HCT116 (cell line): ENCODE results near the gene CRTC3. TPM values are rescaled to one million over a fixed set of nuclear protein-coding genes. Genes with fewer than 3 reads are reported as not detected.

Source experiments
- ATAC-seq: fragments of 200-7000 bp; cut with Tn5 transposase; 2 replicates; pipeline ENCODE4 v1.9.1; 2020; ENCODE audit warnings: mild to moderate bottlenecking, moderate library complexity
- BruUV-seq: library from RNA; stranded (reverse); fragments of 400-500 nt; replicated peaks from 2 replicates; lab custom pipeline; 2021; lab: Mats Ljungman, UMichigan
- CTCF ChIA-PET: fragments of 300-600 bp; sonication (Branson Sonifier 250); formaldehyde crosslinking; loops from one replicate; lab custom pipeline; 2021; ENCODE audit warnings: antibody characterized with exemption; lab: Charles Lee
- POLR2A ChIA-PET: fragments of 300-600, 350-600 bp; sonication (Branson Sonifier 250); formaldehyde crosslinking; loops from one replicate; lab custom pipeline; 2021; ENCODE audit warnings: antibody characterized with exemption; lab: Charles Lee
- RAD21 ChIA-PET, 2 experiments: fragments of 300-600 bp; sonication (Branson Sonifier 250); formaldehyde crosslinking; loops; one replicate each; lab custom pipeline; 2023; ENCODE audit warnings: low total read pairs in 2 of 2; ENCODE audit not compliant: uncharacterized antibody in 2 of 2, unreplicated experiment in 2 of 2, low non-redundant PET in 1 of 2; lab: Charles Lee
- DNase-seq: peaks from one replicate; pipeline ENCODE4 v3.0.0-alpha.2; 2010; ENCODE audit warnings: low read depth, low spot score
- H2AFZ ChIP-seq: fragments of 200-600 bp; shearing (Covaris generic), sonication (generic); 2 replicates; pipeline ENCODE4 v1.6.1; 2017; ENCODE audit warnings: low read depth, mixed run types, mixed read lengths, antibody characterized with exemption, low read length; ENCODE audit not compliant: poor library complexity, severe bottlenecking
- H3K27ac ChIP-seq: 2 replicates; pipeline ENCODE4 v1.5.1; 2012; ENCODE audit warnings: low read depth, low read length
- H3K27me3 ChIP-seq: fragments of 200-600 bp; sonication (generic); 2 replicates; pipeline ENCODE4 v1.6.1; 2016; ENCODE audit warnings: mixed run types, low read length, mixed read lengths; ENCODE audit not compliant: insufficient read depth
- H3K36me3 ChIP-seq, 2 experiments: fragments of 200-500 bp in 1 of 2; fragments of 200-600 bp in 1 of 2; sonication (Bioruptor generic) in 1 of 2; sonication (generic) in 1 of 2; 2 replicates each; pipeline versions ENCODE4 v1.5.1 to v1.6.1; 2014 to 2016; ENCODE audit warnings: low read length in 2 of 2, inconsistent platforms in 1 of 2, mixed read lengths in 1 of 2, mixed run types in 1 of 2; ENCODE audit not compliant: insufficient read depth in 2 of 2, control insufficient read depth in 1 of 2
- H3K4me1 ChIP-seq, 2 experiments: fragments of 200-600 bp in 1 of 2; sonication (generic) in 1 of 2; 2 replicates each; pipeline versions ENCODE4 v1.5.1 to v1.6.1; 2012 to 2017; ENCODE audit warnings: low read length in 2 of 2, inconsistent platforms in 1 of 2, mild to moderate bottlenecking in 1 of 2, mixed read lengths in 1 of 2, mixed run types in 1 of 2, moderate library complexity in 1 of 2; ENCODE audit not compliant: insufficient read depth in 2 of 2, control insufficient read depth in 1 of 2
- H3K4me2 ChIP-seq: fragments of 200-600 bp; sonication (generic); 2 replicates; pipeline ENCODE4 v1.6.1; 2017; ENCODE audit warnings: mixed run types, low read length, mixed read lengths
- H3K4me3 ChIP-seq, 2 experiments: fragments of 200-600 bp in 1 of 2; sonication (generic) in 1 of 2; replicated peaks in 1 of 2; 2 replicates each; pipeline ENCODE4 v1.5.1; 2011 to 2016; ENCODE audit warnings: low read length in 2 of 2, control low read depth in 1 of 2, low read depth in 1 of 2, mild to moderate bottlenecking in 1 of 2, mixed read lengths in 1 of 2, mixed run types in 1 of 2
- H3K79me2 ChIP-seq: fragments of 200-600 bp; sonication (generic); 2 replicates; pipeline ENCODE4 v1.6.1; 2017; ENCODE audit warnings: mild to moderate bottlenecking, mixed run types, low read length, moderate library complexity, mixed read lengths; ENCODE audit not compliant: insufficient read depth
- H3K9ac ChIP-seq: fragments of 200-600 bp; sonication (generic); 2 replicates; pipeline ENCODE4 v1.6.1; 2016; ENCODE audit warnings: low read length, mixed read lengths
- H3K9me2 ChIP-seq: fragments of 200-600 bp; sonication (generic), shearing (Covaris generic); 2 replicates; pipeline ENCODE4 v1.6.1; 2017; ENCODE audit warnings: mixed run types, mild to moderate bottlenecking, moderate library complexity; ENCODE audit not compliant: insufficient read depth
- H3K9me3 ChIP-seq, 2 experiments: fragments of 200-500 bp in 1 of 2; fragments of 200-600 bp in 1 of 2; sonication (Bioruptor generic) in 1 of 2; sonication (generic) in 1 of 2; 2 replicates each; pipeline ENCODE4 v1.6.1; 2014 to 2017; ENCODE audit warnings: low read length in 2 of 2, mixed read lengths in 2 of 2, inconsistent platforms in 1 of 2, low read depth in 1 of 2, mild to moderate bottlenecking in 1 of 2, mixed run types in 1 of 2, moderate library complexity in 1 of 2; ENCODE audit not compliant: control insufficient read depth in 1 of 2, insufficient read depth in 1 of 2
- H4K20me1 ChIP-seq: fragments of 200-600 bp; sonication (generic), shearing (Covaris generic); 2 replicates; pipeline ENCODE4 v1.6.1; 2017; ENCODE audit warnings: mixed run types, mild to moderate bottlenecking, moderate library complexity; ENCODE audit not compliant: insufficient read depth
- CEBPB ChIP-seq: IDR thresholded peaks from 2 replicates; pipeline ENCODE4 v1.6.1; 2012; ENCODE audit warnings: low read depth
- CTCF ChIP-seq, 3 experiments: fragments of 200-600 bp in 1 of 3; sonication (generic) in 1 of 3; IDR thresholded peaks in 2 of 3; conservative IDR thresholded peaks in 1 of 3; 2 replicates each; pipeline ENCODE4 v1.5.1; 2012 to 2017; ENCODE audit warnings: low read depth in 2 of 3, low read length in 2 of 3, antibody characterized with exemption in 1 of 3, borderline replicate concordance in 1 of 3, control low read depth in 1 of 3, mild to moderate bottlenecking in 1 of 3, mixed read lengths in 1 of 3, mixed run types in 1 of 3, moderate library complexity in 1 of 3; ENCODE audit not compliant: insufficient read depth in 1 of 3
- EGR1 ChIP-seq: IDR thresholded peaks from 2 replicates; pipeline ENCODE4 v1.6.1; 2012; ENCODE audit warnings: low read depth
- EZH2phosphoT487 ChIP-seq: fragments of 200-600 bp; IDR thresholded peaks from 2 replicates; pipeline ENCODE4 v1.6.1; 2018; ENCODE audit warnings: antibody characterized with exemption, borderline replicate concordance
- FOSL1 ChIP-seq: IDR thresholded peaks from 2 replicates; pipeline ENCODE4 v1.6.1; 2012; ENCODE audit warnings: low read depth
- POLR2AphosphoS5 ChIP-seq: IDR thresholded peaks from 2 replicates; pipeline ENCODE4 v1.6.1; 2011; ENCODE audit warnings: mild to moderate bottlenecking, low read depth, low read length, moderate library complexity
- SRF ChIP-seq: IDR thresholded peaks from 2 replicates; pipeline ENCODE4 v1.6.1; 2012; ENCODE audit warnings: low read depth
- TCF7L2 ChIP-seq: IDR thresholded peaks from 2 replicates; pipeline ENCODE4 v1.7.0; 2011; ENCODE audit warnings: borderline replicate concordance, inconsistent platforms; ENCODE audit not compliant: insufficient read depth, insufficient read length; ENCODE audit errors: extremely low read depth
- YY1 ChIP-seq: IDR thresholded peaks from 2 replicates; pipeline ENCODE4 v1.6.1; 2011; ENCODE audit warnings: low read length, low read depth, moderate library complexity, mild to moderate bottlenecking; ENCODE audit not compliant: insufficient replicate concordance; ENCODE audit errors: extremely low read depth
- ZFX ChIP-seq: fragments of 450-650 bp; IDR thresholded peaks from 2 replicates; pipeline ENCODE4 v1.6.1; 2017
- intact Hi-C: fragments of 100-400 bp; cut with micrococcal nuclease; formaldehyde crosslinking; loops from 2 replicates; pipeline ENCODE4 v1.10.0; 2022
- total RNA-seq: library from RNA; stranded (reverse); gene quantifications from one replicate; pipeline ENCODE4 v1.2.1, GENCODE V29; 2021; ENCODE audit not compliant: unreplicated experiment

CRTC3 gene
- total RNA-seq, 1 experiment from 2014 or later: 20.7 TPM

- Histone ChIP-seq H3K4me2 (no peak overlapping the region), H3K9me3 (no peaks in the 10 kb centered on the region), H3K36me3 (peaks cover 27 to 44% of the 10 kb centered on the region in 2 experiments), H3K4me3 (no peak overlapping the region), H3K79me2 (no peaks in the 10 kb centered on the region), H3K27me3 (no peaks in the 10 kb centered on the region), H3K27ac (no peak overlapping the region), H4K20me1 (no peaks in the 10 kb centered on the region), H3K9ac (no peak overlapping the region), H2AFZ (no peak overlapping the region), H3K9me2 (no peaks in the 10 kb centered on the region), H3K4me1 (no peaks in the 10 kb centered on the region)
- ChIA-PET RAD21 (no interaction called here), CTCF (no interaction called here), POLR2A (no interaction called here)
- ATAC-seq (no peak), DNase-seq (no peak)
- BruUV-seq: no TSS peak
- TF ChIP-seq FOSL1 (no peak), ZFX (no peak), CEBPB (no peak), POLR2AphosphoS5 (no peak), TCF7L2 (no peak), CTCF (IDR thresholded peaks at IDR 0.05 in 2 of 3, conservative IDR thresholded peaks at IDR 0.05 in 1 of 3; ENCODE audit: borderline replicate concordance in 1 of 3, insufficient read depth in 1 of 3, low read depth in 2 of 3, low read length in 2 of 3) (no peak), EGR1 (no peak), SRF (no peak), YY1 (no peak), EZH2phosphoT487 (no peak)
- intact Hi-C loops: loop anchor here (10.0 kb wide), 2 partner anchors 205 to 345 kb away; no protein-coding TSS in a partner anchor
Observed at GRCh38 chr15:90489514-90489913, 40.2 kb upstream of the CRTC3 start.
